Measurements from ENCODE around the gene GSAP.

DNA sequence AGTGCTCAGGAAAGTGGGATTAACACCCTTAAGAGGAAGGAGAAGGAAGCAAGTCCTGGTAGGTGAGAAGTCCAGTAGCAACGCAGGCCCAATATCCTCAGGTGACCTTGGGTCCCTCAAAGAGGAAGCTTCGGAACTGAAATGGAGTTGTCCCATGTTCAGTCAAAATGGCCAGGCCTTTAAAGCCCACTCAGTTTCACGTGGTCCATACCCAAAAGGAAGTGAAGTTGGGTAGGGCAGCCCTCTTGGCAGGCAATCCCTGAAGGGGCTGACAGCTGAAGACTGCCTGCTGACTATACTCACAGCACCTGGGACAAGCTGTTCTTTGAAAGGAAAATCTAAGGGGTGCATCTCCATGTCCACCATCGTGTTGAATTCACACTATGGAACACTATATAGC is 3.0 kb downstream of the GSAP start:
- TF ChIP-seq, protein P1, sequence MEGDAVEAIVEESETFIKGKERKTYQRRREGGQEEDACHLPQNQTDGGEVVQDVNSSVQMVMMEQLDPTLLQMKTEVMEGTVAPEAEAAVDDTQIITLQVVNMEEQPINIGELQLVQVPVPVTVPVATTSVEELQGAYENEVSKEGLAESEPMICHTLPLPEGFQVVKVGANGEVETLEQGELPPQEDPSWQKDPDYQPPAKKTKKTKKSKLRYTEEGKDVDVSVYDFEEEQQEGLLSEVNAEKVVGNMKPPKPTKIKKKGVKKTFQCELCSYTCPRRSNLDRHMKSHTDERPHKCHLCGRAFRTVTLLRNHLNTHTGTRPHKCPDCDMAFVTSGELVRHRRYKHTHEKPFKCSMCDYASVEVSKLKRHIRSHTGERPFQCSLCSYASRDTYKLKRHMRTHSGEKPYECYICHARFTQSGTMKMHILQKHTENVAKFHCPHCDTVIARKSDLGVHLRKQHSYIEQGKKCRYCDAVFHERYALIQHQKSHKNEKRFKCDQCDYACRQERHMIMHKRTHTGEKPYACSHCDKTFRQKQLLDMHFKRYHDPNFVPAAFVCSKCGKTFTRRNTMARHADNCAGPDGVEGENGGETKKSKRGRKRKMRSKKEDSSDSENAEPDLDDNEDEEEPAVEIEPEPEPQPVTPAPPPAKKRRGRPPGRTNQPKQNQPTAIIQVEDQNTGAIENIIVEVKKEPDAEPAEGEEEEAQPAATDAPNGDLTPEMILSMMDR (IDR thresholded peaks at IDR 0.05): no peak
- TF ChIP-seq POLR2A (IDR thresholded peaks at IDR 0.05): no peak
